ENCODE measurements around the gene NUTF2.
"Not testable (repeated sequence)": the region's sequence is repeated elsewhere in the genome, so short reads cannot be mapped to it uniquely, and the experiment has no call there.

NUTF2 gene

DNA sequence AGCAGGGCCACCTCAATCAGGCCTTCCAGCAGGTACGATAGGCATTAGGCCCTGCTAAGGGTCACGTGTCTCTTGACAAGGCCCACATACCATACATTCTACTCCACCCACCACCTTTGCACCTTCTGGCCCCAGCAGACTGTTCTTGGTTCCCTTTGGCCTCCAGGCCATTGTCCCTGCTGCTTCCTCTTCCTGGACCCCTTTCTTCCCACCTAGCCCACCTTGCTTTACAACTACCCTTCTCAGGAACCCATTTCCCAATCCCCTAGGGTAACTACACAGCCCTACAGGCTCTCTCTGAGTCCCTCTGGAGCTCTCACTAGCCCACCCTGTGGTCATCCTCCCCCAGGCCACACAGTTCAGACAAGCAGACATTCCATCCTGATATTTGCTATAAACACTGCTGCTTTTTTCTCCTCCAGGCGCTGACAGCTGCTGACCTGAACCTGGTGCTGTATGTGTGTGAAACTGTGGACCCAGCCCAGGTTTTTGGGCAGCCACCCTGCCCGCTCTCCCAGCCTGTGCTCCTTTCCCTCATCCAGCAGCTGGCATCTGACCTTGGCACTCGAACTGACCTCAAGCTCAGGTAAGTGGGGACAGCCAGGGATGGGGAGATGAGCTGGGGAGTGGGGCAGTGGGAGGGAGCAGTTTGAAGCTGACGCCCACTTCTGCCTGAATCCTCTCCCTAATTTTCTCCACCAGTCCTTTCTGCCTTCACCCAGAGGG, 36.6 kb downstream of the NUTF2 start:
- DNase-seq (ENCODE audit: low read depth in 2 of 3, low spot score in 2 of 3) = no peak

- peak; percentile 35 to 58 (median 40) for DNase-seq (ENCODE audit: low read depth in 2 of 3, low spot score in 2 of 3)
Observed at GRCh38 chr16:67883872-67884261, 37.1 kb downstream of the NUTF2 start.

- DNase-seq (ENCODE audit: low read depth in 2 of 3, low spot score in 2 of 3) = no peak
Observed at GRCh38 chr16:67884684-67885083, 38.0 kb downstream of the NUTF2 start, which contains the start of gene NRN1L. NRN1L (plus strand) TSS chr16:67884885; CDS start chr16:67884904, 19 bp downstream.

GRCh38 chr16:67885545-67885944, 38.8 kb downstream of the NUTF2 start:
- no peak for DNase-seq (ENCODE audit: low read depth in 2 of 3, low spot score in 2 of 3)

GRCh38 chr16:67885976-67886375, 39.2 kb downstream of the NUTF2 start:
- no peak for DNase-seq (ENCODE audit: low read depth in 2 of 3, low spot score in 2 of 3)

DNA sequence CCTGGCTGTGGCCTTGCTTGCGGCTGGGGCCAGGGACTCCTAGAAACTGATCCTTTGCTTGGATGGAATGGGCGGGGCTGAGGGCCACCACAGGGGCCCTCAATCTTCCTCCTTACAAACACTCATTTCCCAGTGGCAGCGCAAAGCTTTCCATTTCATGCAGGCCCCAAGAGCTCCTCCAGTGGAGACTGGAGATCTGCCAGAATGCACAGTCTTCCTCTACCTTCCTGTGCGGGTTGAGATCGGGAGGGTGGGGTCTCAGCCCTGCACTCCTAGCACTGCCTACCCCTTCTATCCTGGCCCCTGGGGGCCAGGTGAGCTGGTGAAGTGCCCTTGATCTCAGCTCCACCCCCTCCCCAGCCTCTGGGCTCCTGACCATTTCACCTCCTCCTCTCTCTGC, 39.7 kb downstream of the NUTF2 start:
- no peak for DNase-seq (ENCODE audit: low read depth in 2 of 3, low spot score in 2 of 3)

DNA sequence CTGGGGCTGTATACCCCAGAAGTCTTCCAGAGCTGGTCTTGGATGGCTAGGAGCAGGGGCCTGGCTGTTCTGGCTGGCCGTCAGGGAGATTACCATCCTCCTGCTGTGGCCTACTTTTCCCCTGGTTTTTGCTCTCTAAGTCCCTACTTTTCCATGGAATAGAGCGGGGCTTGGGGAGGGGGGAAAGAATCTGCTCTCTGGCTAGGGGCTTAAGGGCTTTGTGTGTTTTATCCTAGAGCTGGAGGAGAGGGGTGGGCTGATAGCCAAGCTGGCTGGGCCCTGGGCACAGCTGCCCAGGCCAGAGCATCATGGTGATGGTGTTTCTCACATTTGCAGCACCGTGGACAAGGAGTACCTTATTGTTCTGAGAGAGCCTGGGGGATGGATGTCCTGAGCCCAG, 41.6 kb downstream of the NUTF2 start:
- DNase-seq (ENCODE audit: low read depth in 2 of 3, low spot score in 2 of 3) = no peak

- DNase-seq (ENCODE audit: low read depth in 2 of 3, low spot score in 2 of 3) = no peak
Observed at GRCh38 chr16:67892375-67892774, 45.6 kb downstream of the NUTF2 start.

DNA sequence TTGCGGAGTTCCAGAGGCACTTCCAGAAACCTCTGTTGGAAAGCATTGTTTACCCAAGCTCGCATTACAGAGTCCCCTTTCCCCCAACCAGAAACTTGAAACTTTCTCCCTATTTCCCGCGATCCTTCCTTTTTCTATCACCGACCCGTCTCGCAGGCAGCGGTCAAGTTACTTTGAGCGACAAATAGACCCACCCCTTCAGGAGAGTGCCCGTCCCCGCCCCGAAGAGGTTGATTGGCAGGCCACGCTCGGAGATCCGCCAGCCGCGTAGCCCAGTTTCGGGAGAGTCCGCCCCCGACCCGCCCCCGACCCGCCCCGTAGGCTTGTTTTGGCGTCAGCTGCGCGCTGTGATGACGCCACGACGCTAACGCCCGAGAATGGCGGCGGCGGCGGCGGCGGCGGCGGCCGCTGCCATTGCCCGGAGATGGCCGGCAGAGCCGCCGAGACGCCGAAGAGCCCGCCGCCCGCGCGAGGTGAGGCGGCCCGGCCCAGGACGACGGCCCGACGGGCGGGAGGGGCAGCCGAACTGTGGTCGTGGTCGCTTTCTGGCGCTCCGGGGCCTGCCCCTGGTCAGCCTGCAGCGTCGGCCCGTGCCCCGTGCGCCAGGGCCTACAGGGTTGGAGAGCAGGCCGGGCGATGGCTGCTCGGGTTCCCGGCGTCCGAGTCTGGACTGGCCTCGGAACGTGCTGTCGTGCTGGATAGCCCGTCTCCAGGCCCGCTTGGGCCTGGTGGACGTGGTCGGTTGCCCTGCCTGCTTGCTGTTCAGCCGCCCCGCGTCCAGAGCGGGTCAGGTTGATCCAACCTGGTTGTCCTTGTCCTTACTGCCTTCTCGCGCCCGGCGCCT, 46.4 kb downstream of the NUTF2 start, which contains the start of gene PSKH1:
Gene PSKH1 (plus strand): TSS at position 356 of the 844 bp plus-strand sequence. CDS start 15,496 bp downstream, outside the sequence.
- DNase-seq (ENCODE audit: low read depth in 2 of 3, low spot score in 2 of 3) = peak; percentile 70 to 89 (median 89)

DNA sequence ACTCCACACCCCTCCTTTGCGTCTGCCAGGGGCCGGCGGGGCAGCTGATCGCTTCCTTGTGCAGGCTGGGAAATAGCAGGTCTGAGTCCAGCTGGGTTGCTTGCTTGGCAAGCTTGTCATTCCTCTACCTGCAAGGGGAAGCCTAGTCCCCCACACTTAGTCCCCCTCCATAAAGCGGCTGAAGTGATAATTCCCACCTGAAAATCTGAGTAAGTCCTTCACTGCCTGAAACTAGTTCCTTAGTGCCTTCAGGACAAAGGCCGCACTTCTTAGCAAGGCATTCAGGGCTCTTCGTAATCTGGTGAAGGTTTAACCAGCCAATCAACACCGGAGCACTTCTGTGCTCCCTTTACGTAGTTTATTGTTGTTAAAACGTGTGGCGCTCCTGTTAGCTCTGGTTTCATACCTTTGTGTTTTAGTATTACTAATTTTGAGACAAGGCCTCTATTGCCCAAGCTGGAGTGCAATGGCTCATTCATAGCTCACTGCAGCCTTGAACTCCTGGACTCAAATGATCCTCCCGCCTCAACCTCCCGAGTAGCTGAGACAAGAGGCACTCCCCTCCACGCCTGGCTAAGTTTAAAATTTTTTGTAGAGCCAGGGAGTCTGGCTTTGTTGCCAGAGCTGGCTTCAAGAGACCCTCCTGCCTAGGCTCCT, 47.1 kb downstream of the NUTF2 start:
- DNase-seq (ENCODE audit: low read depth in 2 of 3, low spot score in 2 of 3) = no peak

DNA sequence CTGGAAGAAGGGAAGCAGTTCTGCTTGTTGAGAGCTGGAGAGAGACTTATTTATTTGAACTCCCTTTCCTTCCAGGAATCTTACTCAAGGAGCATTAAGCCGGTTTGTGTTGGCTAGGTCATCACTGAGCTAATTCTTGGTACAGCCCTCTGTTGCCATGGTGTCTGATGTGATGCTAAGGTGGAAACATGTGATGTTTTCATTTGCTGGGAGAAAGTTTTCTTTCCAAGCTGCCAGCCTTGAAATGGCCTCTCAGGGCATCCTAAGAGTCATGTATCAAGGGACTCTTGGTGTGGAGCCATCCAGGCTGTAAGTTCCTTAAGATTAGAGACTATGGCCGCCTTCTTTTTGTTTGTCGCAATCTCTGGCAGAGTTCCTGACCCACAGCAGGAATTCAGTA, 50.5 kb downstream of the NUTF2 start:
- no peak for DNase-seq (ENCODE audit: low read depth in 2 of 3, low spot score in 2 of 3)

GRCh38 chr16:67901734-67902133, 55.0 kb downstream of the NUTF2 start:
- no peak for DNase-seq (ENCODE audit: low read depth in 2 of 3, low spot score in 2 of 3)

DNA sequence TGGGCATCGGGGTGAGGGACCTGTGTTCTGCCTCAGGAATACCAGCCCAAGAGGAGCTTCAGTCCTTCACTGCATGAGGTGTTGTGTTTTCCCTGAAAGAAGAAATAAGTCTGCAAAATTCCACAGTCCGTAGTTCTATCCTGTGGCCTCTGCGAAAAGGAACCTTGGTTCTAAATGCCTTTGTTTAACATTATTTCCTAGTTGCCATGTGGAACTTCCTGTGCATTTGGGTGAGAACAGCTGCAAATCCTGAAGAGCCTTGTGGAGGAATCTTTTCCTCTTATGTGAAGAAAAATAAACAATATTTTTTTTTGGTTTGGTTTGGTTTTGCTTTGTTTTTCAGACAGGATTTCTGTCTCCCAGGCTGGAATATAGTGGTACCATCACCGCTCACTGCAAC, 56.1 kb downstream of the NUTF2 start:
- DNase-seq (ENCODE audit: low read depth in 2 of 3, low spot score in 2 of 3) = no peak

DNA sequence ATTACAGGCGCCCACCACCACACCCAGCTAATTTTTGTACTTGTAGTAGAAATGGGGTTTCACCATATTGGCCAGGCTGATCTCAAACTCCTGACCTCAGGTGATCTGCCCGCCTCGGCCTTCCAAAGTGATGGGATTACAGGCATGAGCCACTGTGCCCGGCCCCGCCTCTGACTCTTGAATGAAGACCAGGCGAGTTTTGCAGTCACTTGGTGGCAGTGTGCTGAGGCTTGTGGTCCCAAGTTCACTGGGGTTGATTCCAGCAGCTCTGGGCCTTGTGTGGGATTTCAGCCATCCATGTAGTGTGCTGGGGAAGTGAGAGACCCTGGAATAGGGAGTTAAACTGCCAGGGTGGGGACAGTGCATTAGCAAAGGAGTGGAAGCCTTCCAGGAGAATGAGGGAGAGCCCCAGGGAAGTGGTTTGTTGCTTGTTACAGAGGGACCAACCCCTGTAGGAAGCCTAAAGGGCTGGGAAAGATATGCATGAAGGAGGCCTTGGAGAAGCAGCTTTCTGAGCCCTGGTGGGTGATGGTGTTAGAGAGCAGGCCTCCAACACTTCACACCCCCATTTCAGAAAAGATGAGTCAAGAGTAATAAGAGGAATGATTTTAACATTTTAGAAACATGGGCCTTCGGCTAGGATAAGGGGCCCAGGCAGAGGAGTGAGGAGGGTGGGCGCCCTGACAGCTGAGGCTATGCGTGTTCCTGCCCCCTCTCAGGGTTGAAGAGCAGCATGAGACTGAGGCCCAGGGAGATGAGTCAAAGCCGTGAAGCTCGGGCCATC, 60.9 kb downstream of the NUTF2 start:
- no peak for DNase-seq (ENCODE audit: low read depth in 2 of 3, low spot score in 2 of 3)

DNA sequence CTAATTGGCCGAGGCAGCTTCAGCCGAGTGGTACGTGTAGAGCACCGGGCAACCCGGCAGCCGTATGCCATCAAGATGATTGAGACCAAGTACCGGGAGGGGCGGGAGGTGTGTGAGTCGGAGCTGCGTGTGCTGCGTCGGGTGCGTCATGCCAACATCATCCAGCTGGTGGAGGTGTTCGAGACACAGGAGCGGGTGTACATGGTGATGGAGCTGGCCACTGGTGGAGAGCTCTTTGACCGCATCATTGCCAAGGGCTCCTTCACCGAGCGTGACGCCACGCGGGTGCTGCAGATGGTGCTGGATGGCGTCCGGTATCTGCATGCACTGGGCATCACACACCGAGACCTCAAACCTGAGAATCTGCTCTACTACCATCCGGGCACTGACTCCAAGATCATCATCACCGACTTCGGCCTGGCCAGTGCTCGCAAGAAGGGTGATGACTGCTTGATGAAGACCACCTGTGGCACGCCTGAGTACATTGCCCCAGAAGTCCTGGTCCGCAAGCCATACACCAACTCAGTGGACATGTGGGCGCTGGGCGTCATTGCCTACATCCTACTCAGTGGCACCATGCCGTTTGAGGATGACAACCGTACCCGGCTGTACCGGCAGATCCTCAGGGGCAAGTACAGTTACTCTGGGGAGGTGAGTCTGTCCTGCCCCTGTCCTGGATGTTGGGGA, 62.5 kb downstream of the NUTF2 start:
- DNase-seq (ENCODE audit: low read depth in 2 of 3, low spot score in 2 of 3) = no peak

DNA sequence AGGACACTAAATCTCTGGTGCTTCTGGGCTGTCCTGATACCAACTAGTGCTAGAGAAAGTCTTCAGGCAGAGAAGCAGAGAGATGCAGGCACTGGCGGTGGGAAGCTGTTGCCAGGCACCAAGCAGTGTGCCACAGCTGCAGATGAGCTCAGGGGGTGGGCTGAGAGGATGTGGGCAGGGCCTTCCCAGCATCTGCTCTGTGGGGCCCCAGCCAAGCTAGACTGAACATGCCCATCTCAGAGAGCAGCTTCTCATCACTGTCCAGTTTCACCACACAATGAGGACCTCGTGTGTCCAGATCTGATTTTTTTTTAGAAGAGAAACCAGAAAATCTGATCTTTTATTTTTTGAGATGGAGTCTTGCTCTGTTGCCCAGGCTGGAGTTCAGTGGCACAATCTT, 63.4 kb downstream of the NUTF2 start:
- DNase-seq (ENCODE audit: low read depth in 2 of 3, low spot score in 2 of 3) = no peak

DNA sequence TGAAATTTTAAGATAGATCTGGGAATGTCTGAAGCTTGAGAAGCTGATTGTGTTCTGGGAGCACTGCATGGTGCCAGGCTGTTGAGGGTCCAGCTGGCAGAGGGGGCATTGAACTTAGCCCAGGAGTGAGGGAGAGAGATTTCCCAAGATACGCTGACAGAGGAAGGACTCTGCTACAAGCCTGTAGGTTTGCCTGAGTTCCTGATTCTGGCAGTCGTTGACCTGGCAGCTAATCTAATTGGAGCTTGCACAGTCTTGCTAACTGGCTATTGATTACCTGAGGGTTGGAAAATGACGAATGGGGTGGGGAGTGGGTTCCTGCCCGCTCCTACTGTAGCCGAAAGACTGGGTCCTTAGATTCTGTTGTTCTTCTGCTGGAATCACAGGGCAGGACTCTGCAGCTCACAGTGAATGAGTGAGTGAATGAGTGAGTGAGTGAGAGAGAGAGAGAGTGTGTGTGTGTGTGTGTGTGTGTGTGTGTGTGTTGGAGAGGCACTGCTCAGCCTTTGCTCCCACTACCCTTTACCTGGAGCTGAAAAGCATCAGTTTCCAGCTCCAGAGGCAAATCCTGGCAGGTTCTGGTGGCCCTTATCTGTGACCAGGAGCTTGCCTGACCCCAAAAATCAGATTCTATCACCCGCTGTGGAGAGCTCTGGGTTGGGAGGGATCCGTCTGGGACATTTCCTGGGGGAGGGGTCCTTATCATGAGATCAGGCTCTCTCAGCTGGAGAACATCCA, 68.2 kb downstream of the NUTF2 start:
- DNase-seq (ENCODE audit: low read depth in 2 of 3, low spot score in 2 of 3) = no peak

- not testable (repeated sequence) for DNase-seq (ENCODE audit: low read depth in 2 of 3, low spot score in 2 of 3)
Observed at GRCh38 chr16:67915496-67915769, 68.7 kb downstream of the NUTF2 start.

DNA sequence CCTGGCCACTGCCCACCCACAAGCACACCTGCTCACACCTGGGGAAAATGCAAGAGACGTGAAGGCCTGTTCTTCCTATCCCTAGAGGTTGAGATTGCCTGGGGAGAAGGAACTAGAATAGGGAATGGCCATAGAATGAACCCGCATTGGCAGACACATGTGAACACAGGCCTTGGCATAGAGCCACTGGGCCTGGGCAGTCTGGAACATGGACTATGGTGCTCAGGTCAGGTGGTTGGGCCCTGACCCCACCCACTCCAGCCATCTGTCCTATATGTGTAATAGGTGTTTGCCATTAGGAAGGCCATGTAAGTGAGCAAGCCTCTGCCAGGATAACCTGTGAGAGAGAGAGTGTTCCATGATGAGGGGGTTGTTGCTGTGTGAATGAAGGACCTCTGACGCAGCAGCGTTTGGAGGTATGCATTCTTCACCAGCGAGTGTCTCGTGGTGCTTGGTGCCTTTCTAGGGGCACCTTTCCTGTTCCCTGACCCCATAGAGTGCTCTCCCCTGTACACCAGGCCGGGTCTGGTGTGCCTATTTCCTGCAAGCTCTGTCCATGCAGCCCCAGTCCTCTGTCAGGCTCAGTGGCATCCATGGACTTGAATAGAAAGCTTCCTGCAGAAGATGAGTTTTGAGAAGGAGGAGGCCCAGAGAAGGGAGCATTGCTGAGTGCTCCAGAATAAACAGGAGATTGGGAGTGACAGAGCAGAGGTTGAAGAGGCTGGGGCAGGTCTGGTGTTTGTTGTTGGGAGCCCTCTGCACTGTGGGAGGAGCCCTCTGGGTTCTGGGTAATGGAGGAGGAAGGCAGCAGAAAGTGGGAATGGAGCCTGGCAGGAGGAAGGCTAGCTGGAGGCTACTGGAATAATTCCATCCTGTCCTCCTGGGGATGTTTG, 69.3 kb downstream of the NUTF2 start:
- DNase-seq (ENCODE audit: low read depth in 2 of 3, low spot score in 2 of 3) = no peak
